GM12878 (cell line): ENCODE measurements around the gene SECISBP2.

ENCODE experiments used
- POLR2A ChIP-seq: IDR thresholded peaks from 2 replicates; pipeline ENCODE4 v1.6.1; 2011; ENCODE audit warnings: low read depth, mild to moderate bottlenecking, low read length
- TAF1 ChIP-seq: IDR thresholded peaks from 2 replicates; pipeline ENCODE4 v1.6.1; 2011; ENCODE audit warnings: mild to moderate bottlenecking, low read depth, low read length, borderline replicate concordance
- TF ChIP-seq, protein P1 (sequence below): IDR thresholded peaks from 2 replicates; pipeline ENCODE4 v1.6.1; 2011; ENCODE audit warnings: low read depth, low read length, improper control_type of control experiment, borderline replicate concordance
- TF ChIP-seq, protein P2 (sequence below): fragments of 450-650 bp; IDR thresholded peaks from 2 replicates; pipeline ENCODE4 v1.6.1; 2016; ENCODE audit warnings: mild to moderate bottlenecking, moderate library complexity, borderline replicate concordance
- TF ChIP-seq, protein P3 (sequence below), 3 experiments: IDR thresholded peaks in 2 of 3; conservative IDR thresholded peaks in 1 of 3; 2 replicates each; pipeline ENCODE4 v1.5.1; 2011; ENCODE audit warnings: low read depth in 3 of 3, low read length in 3 of 3, mild to moderate bottlenecking in 3 of 3, control low read depth in 2 of 3, moderate library complexity in 2 of 3, inconsistent platforms in 1 of 3, mixed read lengths in 1 of 3; ENCODE audit not compliant: control insufficient read depth in 2 of 3, insufficient read depth in 1 of 3; ENCODE audit errors: extremely low read depth in 1 of 3

DNA sequence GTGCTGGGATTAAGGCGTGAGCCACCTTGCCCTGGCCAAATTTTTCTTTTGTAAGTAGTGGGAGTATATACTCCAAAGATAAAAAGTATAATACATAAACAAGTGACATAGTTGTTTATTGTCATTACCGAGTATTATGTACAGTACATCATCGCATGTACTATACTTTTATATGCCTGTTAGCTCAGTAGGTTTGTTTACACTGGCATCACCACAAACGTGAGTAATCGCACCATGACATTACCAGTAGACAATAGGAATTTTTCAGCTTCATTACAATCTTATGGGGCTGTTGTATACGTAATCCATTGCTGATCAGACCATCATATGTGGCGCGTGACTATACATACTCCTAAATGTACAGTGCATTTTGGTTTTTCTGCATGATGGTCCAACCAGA is 9.8 kb downstream of the SECISBP2 start:
- TF ChIP-seq POLR2A, result no peak
- TF ChIP-seq, protein P1, sequence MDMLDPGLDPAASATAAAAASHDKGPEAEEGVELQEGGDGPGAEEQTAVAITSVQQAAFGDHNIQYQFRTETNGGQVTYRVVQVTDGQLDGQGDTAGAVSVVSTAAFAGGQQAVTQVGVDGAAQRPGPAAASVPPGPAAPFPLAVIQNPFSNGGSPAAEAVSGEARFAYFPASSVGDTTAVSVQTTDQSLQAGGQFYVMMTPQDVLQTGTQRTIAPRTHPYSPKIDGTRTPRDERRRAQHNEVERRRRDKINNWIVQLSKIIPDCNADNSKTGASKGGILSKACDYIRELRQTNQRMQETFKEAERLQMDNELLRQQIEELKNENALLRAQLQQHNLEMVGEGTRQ, result no peak
- no peak for TF ChIP-seq TAF1
- TF ChIP-seq, protein P2, sequence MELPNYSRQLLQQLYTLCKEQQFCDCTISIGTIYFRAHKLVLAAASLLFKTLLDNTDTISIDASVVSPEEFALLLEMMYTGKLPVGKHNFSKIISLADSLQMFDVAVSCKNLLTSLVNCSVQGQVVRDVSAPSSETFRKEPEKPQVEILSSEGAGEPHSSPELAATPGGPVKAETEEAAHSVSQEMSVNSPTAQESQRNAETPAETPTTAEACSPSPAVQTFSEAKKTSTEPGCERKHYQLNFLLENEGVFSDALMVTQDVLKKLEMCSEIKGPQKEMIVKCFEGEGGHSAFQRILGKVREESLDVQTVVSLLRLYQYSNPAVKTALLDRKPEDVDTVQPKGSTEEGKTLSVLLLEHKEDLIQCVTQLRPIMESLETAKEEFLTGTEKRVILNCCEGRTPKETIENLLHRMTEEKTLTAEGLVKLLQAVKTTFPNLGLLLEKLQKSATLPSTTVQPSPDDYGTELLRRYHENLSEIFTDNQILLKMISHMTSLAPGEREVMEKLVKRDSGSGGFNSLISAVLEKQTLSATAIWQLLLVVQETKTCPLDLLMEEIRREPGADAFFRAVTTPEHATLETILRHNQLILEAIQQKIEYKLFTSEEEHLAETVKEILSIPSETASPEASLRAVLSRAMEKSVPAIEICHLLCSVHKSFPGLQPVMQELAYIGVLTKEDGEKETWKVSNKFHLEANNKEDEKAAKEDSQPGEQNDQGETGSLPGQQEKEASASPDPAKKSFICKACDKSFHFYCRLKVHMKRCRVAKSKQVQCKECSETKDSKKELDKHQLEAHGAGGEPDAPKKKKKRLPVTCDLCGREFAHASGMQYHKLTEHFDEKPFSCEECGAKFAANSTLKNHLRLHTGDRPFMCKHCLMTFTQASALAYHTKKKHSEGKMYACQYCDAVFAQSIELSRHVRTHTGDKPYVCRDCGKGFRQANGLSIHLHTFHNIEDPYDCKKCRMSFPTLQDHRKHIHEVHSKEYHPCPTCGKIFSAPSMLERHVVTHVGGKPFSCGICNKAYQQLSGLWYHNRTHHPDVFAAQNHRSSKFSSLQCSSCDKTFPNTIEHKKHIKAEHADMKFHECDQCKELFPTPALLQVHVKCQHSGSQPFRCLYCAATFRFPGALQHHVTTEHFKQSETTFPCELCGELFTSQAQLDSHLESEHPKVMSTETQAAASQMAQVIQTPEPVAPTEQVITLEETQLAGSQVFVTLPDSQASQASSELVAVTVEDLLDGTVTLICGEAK, result no peak
- TF ChIP-seq, protein P3, sequence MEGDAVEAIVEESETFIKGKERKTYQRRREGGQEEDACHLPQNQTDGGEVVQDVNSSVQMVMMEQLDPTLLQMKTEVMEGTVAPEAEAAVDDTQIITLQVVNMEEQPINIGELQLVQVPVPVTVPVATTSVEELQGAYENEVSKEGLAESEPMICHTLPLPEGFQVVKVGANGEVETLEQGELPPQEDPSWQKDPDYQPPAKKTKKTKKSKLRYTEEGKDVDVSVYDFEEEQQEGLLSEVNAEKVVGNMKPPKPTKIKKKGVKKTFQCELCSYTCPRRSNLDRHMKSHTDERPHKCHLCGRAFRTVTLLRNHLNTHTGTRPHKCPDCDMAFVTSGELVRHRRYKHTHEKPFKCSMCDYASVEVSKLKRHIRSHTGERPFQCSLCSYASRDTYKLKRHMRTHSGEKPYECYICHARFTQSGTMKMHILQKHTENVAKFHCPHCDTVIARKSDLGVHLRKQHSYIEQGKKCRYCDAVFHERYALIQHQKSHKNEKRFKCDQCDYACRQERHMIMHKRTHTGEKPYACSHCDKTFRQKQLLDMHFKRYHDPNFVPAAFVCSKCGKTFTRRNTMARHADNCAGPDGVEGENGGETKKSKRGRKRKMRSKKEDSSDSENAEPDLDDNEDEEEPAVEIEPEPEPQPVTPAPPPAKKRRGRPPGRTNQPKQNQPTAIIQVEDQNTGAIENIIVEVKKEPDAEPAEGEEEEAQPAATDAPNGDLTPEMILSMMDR (IDR thresholded peaks at IDR 0.05 in 2 of 3, conservative IDR thresholded peaks at IDR 0.05 in 1 of 3; ENCODE audit: control insufficient read depth in 2 of 3, extremely low read depth in 1 of 3, insufficient read depth in 1 of 3, low read depth in 3 of 3, low read length in 3 of 3), result no peak
